HG02970 (cell line): ENCODE data around the gene CEP164.

ENCODE experiments used
- ATAC-seq: cut with Tn5 transposase; IDR thresholded peaks from one replicate; pipeline ENCODE4 v1.9.1; 2021; ENCODE audit warnings: mild to moderate bottlenecking, moderate library complexity, moderate number of reproducible peaks; ENCODE audit not compliant: unreplicated experiment, low FRiP score

The CEP164 gene

GRCh38 chr11:117327567-117328374, at the start of gene CEP164:
Gene CEP164 (plus strand): TSS chr11:117327854. CDS start chr11:117338587, 10,733 bp downstream.
- peak; percentile 95 for ATAC-seq

- ATAC-seq: no peak
Observed at GRCh38 chr11:117278347-117278746, 49.3 kb upstream of the CEP164 start.

GRCh38 chr11:117279711-117280376, 47.8 kb upstream of the CEP164 start:
- ATAC-seq: no peak

- no peak for ATAC-seq
Observed at GRCh38 chr11:117281159-117281558, 46.5 kb upstream of the CEP164 start.

- ATAC-seq: no peak
Observed at GRCh38 chr11:117281869-117282268, 45.8 kb upstream of the CEP164 start.

GRCh38 chr11:117282956-117283355, 44.7 kb upstream of the CEP164 start:
- ATAC-seq: no peak

GRCh38 chr11:117284053-117284452, 43.6 kb upstream of the CEP164 start:
- ATAC-seq: no peak

- ATAC-seq: no peak
Observed at GRCh38 chr11:117286588-117286987, 41.1 kb upstream of the CEP164 start.

- ATAC-seq: no peak
Observed at GRCh38 chr11:117287668-117288067, 40.0 kb upstream of the CEP164 start.

GRCh38 chr11:117289795-117290194, 37.9 kb upstream of the CEP164 start:
- no peak for ATAC-seq

- ATAC-seq: no peak
Observed at GRCh38 chr11:117290809-117291396, 36.8 kb upstream of the CEP164 start, which contains the start of gene BACE1-AS. Gene BACE1-AS (plus strand): TSS chr11:117291346.

- no peak for ATAC-seq
Observed at GRCh38 chr11:117292616-117293015, 35.0 kb upstream of the CEP164 start.

GRCh38 chr11:117295438-117296137, 32.1 kb upstream of the CEP164 start:
- ATAC-seq: no peak

- ATAC-seq: no peak
Observed at GRCh38 chr11:117296881-117297280, 30.8 kb upstream of the CEP164 start.

GRCh38 chr11:117298195-117298594, 29.5 kb upstream of the CEP164 start:
- no peak for ATAC-seq

GRCh38 chr11:117299351-117300282, 28.0 kb upstream of the CEP164 start:
- no peak for ATAC-seq

GRCh38 chr11:117300283-117300663, 27.4 kb upstream of the CEP164 start:
- ATAC-seq: no peak

GRCh38 chr11:117300773-117301172, 26.9 kb upstream of the CEP164 start:
- ATAC-seq: no peak

- ATAC-seq: no peak
Observed at GRCh38 chr11:117302228-117302627, 25.4 kb upstream of the CEP164 start.

GRCh38 chr11:117303101-117303500, 24.6 kb upstream of the CEP164 start:
- no peak for ATAC-seq
